A549 (cell line): ENCODE measurements around the gene TCP11.

ENCODE experiments used
- CTCF ChIP-seq: fragments of >200 bp; sonication (Bioruptor Twin); formaldehyde crosslinking; IDR thresholded peaks from 3 replicates; pipeline ENCODE4 v1.5.1; 2016
- ESRRA ChIP-seq: fragments of 150-350 bp; IDR thresholded peaks from 2 replicates; pipeline ENCODE4 v1.6.1; 2014; ENCODE audit warnings: mild to moderate bottlenecking, low read length, borderline replicate concordance
- POLR2AphosphoS2 ChIP-seq: conservative IDR thresholded peaks from 2 replicates; pipeline ENCODE4 v1.6.1; 2012; ENCODE audit warnings: low read length, improper control_type of control experiment, inconsistent platforms
- RFX5 ChIP-seq: fragments of 450-650 bp; IDR thresholded peaks from 2 replicates; pipeline ENCODE4 v1.7.1; 2014; ENCODE audit warnings: antibody characterized with exemption, mild to moderate bottlenecking, moderate library complexity
- ZNF302 ChIP-seq: fragments of 250-450 bp; sonication (Bioruptor Pico); IDR thresholded peaks from 2 replicates; pipeline ENCODE4 v1.9.0; 2021; ENCODE audit warnings: inconsistent platforms, mild to moderate bottlenecking, moderate library complexity

DNA sequence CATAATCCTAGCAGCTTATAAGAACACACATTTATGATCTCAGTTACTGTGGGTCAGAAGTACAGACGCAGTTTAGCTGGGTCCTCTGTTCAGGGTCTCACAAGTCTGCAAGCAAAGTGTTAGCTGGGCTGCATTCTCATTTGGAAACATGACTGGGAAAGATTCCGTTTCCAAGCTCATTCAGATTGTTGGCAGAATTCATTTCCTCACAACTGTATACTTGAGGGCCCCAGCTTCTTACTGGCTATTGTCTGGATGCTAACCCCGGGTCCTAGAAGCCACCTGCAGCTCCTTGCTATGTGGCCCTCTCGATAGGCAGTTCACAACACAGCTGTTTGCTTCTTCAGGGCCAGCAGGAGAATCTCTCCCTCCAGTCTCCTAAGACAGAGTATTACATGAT is 13.1 kb downstream of the TCP11 start:
- TF ChIP-seq CTCF = no peak
- TF ChIP-seq ZNF302 (CRISPR knock-in tag) = no peak
- TF ChIP-seq ESRRA = no peak
- TF ChIP-seq POLR2AphosphoS2 = no peak
- TF ChIP-seq RFX5 = no peak
